Gastrocnemius medialis (tissue), 4 donors: Measurements from ENCODE around the gene UTS2B. TPM values are rescaled to one million over a fixed set of nuclear protein-coding genes. Genes with fewer than 3 reads are reported as not detected.

Experiments
- ATAC-seq, 2 donors: fragments of 150-250 bp; one replicate each; pipeline ENCODE4 v1.9.1; 2016
- DNase-seq, 2 donors: peaks; one replicate each; pipeline ENCODE4 v3.0.0-alpha.2; 2019
- H3K27ac ChIP-seq, 4 donors: fragments of 200-600 bp; sonication (generic); 1 replicate in 1 of 4; 2 replicates in 3 of 4; pipeline ENCODE4 v1.5.1; 2016 to 2018; ENCODE audit warnings: mild to moderate bottlenecking in 2 of 4, moderate library complexity in 1 of 4
- H3K27me3 ChIP-seq, 3 donors: fragments of 200-600 bp; sonication (generic) in 2 of 3; 1 replicate in 1 of 3; 2 replicates in 2 of 3; pipeline versions ENCODE4 v1.5.1 to v1.6.0; 2016 to 2019; ENCODE audit warnings: mild to moderate bottlenecking in 1 of 3, moderate library complexity in 1 of 3
- H3K36me3 ChIP-seq, 2 donors: fragments of 200-600 bp; sonication (generic) in 1 of 2; one replicate each; pipeline ENCODE4 v1.5.1; 2017 to 2018
- H3K4me1 ChIP-seq, 2 donors: fragments of 200-600 bp; sonication (generic) in 1 of 2; one replicate each; pipeline ENCODE4 v1.5.1; 2016 to 2017; ENCODE audit warnings: mild to moderate bottlenecking in 2 of 2
- H3K4me3 ChIP-seq, 4 donors: fragments of 200-600 bp; sonication (generic) in 3 of 4; 1 replicate in 1 of 4; 2 replicates in 3 of 4; pipeline ENCODE4 v1.5.1; 2016 to 2019; ENCODE audit warnings: mild to moderate bottlenecking in 2 of 4
- H3K9me3 ChIP-seq, 3 donors: fragments of 200-600 bp; sonication (generic) in 2 of 3; 1 replicate in 1 of 3; 2 replicates in 2 of 3; pipeline ENCODE4 v1.5.1; 2016 to 2019
- POLR2A ChIP-seq, 2 donors: fragments of 450-650 bp; IDR thresholded peaks; one replicate each; pipeline ENCODE4 v1.6.1; 2017; ENCODE audit warnings: antibody characterized with exemption in 2 of 2, mild to moderate bottlenecking in 2 of 2, moderate library complexity in 2 of 2
- in situ Hi-C, 4 donors: fragments of 200-750 bp; cut with MboI; loops; one replicate each; pipeline versions ENCODE4 v1.15.0 to v1.8.0; 2017; ENCODE audit warnings: low sequenced_read_pairs in 4 of 4
- intact Hi-C: fragments of 100-400 bp; cut with DNase I; formaldehyde crosslinking; loops from one replicate; pipeline ENCODE4 v1.15.1; 2023; ENCODE audit warnings: low total_unique reads
- total RNA-seq, 4 donors: library from RNA; depleted of rRNA; stranded (reverse); fragments of >200 nt; gene quantifications; one replicate each; pipeline versions ENCODE4 v1.1.0 to v1.2.3, GENCODE V29; 2016
- TF ChIP-seq, protein P1 (sequence below), 5 experiments: fragments of 450-650 bp in 3 of 5; fragments of 200-600 bp in 2 of 5; sonication (generic) in 2 of 5; IDR thresholded peaks in 4 of 5; conservative IDR thresholded peaks in 1 of 5; 1 replicate in 4 of 5; 2 replicates in 1 of 5; pipeline ENCODE4 v1.5.1; 2016 to 2019; ENCODE audit warnings: antibody characterized with exemption in 5 of 5, mild to moderate bottlenecking in 3 of 5, moderate library complexity in 3 of 5

The UTS2B gene
- total RNA-seq, 4 donors from 2014 or later = not detected

DNA sequence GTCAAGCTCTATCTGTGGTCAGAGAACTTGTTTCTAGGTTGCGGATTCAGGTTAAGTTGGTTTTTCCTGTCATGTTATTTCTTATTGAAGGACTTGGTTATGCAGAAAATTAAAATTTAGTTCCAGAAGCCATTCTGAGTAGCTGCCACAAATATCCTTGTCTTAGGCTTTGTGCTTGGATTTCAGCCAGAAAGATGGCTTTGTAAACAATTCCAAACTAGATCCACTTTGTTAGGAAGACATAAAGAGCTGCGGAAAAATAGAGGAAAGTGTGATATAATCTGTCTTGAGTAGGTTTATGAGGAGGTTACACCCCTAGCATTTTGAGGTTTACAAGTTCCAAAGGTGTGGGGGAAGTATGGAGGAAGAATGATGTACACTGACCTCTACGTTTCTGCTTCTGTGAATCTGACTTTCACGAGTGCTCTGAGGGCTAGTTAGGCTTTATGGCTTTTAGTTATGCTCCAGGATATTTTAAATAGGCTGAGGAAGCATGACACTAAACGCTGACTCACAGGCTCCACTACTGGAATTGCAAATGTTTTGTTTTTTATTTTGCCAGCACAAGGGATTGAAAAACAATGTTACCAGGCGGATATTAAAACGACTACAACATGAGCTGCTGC, 46.3 kb upstream of the UTS2B start:
- Histone ChIP-seq H3K4me3 (peak overlapping the region in 1 of 4 donors; percentile 1), H3K36me3 (peaks cover 0 to 17% of the 10 kb centered on the region in 2 donors), H3K9me3 (no peaks in the 10 kb centered on the region), H3K27me3 (no peaks in the 10 kb centered on the region), H3K27ac (peak overlapping the region; percentile 59 to 64 (median 62)), H3K4me1 (peaks cover 34 to 39% of the 10 kb centered on the region in 2 donors)
- intact Hi-C loops = loop anchor here (5.0 kb wide), 1 partner anchor 49 kb away; the partner anchor contains the start of gene CCDC50
- ATAC-seq (peak; percentile 76 to 77), DNase-seq (no peak)
- in situ Hi-C loops = loop anchor here in 1 of 4 donors (25.0 kb wide), 1 partner anchor 139 kb away; no protein-coding TSS in a partner anchor
- TF ChIP-seq, protein P1, sequence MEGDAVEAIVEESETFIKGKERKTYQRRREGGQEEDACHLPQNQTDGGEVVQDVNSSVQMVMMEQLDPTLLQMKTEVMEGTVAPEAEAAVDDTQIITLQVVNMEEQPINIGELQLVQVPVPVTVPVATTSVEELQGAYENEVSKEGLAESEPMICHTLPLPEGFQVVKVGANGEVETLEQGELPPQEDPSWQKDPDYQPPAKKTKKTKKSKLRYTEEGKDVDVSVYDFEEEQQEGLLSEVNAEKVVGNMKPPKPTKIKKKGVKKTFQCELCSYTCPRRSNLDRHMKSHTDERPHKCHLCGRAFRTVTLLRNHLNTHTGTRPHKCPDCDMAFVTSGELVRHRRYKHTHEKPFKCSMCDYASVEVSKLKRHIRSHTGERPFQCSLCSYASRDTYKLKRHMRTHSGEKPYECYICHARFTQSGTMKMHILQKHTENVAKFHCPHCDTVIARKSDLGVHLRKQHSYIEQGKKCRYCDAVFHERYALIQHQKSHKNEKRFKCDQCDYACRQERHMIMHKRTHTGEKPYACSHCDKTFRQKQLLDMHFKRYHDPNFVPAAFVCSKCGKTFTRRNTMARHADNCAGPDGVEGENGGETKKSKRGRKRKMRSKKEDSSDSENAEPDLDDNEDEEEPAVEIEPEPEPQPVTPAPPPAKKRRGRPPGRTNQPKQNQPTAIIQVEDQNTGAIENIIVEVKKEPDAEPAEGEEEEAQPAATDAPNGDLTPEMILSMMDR (IDR thresholded peaks at IDR 0.05 in 4 of 5, conservative IDR thresholded peaks at IDR 0.05 in 1 of 5) = no peak
- TF ChIP-seq POLR2A (IDR thresholded peaks at IDR 0.05) = peak in 1 of 2 donors; percentile 20

DNA sequence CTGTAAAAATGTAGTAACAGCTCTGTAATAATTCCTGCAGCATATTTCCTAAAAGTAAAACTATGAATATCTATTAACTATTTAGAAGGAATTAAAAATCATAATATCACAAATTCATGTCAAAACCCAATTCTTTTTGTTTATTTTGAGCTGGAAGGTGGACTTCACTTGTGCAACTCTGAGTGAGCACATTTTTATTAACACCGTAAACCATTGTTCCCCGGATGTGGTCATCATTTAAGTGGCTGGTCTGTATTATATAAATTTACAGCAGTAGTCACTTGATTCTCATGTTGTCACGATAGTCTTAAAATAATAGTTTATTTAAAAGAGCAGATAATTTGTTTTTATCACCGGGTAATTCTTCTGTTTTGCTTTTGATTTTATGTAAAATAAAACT, 43.0 kb upstream of the UTS2B start:
- no peaks in the 10 kb centered on the region for H3K9me3 ChIP-seq
- intact Hi-C loops = no loop called here
- H3K27me3 ChIP-seq = no peaks in the 10 kb centered on the region
- no peak overlapping the region for H3K27ac ChIP-seq
- H3K36me3 ChIP-seq = peaks cover 0 to 14% of the 10 kb centered on the region in 2 donors
- H3K4me1 ChIP-seq = peaks cover 23 to 27% of the 10 kb centered on the region in 2 donors
- DNase-seq = no peak
- no peak overlapping the region for H3K4me3 ChIP-seq
- TF ChIP-seq, protein P1 (IDR thresholded peaks at IDR 0.05 in 4 of 5, conservative IDR thresholded peaks at IDR 0.05 in 1 of 5) = no peak
- no peak for TF ChIP-seq POLR2A (IDR thresholded peaks at IDR 0.05)
- no peak for ATAC-seq
- in situ Hi-C loops = no loop called here

DNA sequence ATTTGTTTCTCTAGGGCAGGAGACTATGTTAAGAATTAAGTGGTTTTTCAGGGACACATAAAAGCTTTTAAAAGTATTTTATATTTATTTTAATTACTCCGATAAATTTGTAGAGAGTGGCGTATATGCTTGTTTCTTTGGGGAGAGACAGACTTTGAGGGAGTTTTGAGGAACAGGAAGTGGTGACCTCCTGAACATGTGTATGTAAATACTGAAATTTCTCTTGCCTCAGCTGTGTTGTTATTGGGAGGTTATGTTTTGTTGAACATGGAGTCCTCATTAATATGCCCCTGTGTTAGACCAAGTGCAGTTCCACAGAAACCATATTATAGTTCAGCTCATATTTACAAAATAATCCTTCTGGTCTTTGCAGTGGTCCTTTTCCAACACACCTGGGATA, 41.8 kb upstream of the UTS2B start:
- in situ Hi-C loops = no loop called here
- no peak for TF ChIP-seq POLR2A (IDR thresholded peaks at IDR 0.05)
- TF ChIP-seq, protein P1 (IDR thresholded peaks at IDR 0.05 in 4 of 5, conservative IDR thresholded peaks at IDR 0.05 in 1 of 5) = no peak
- H3K4me1 ChIP-seq = peaks cover 11 to 15% of the 10 kb centered on the region in 2 donors
- DNase-seq = no peak
- no peak overlapping the region for H3K27ac ChIP-seq
- intact Hi-C loops = no loop called here
- no peak for ATAC-seq
- H3K36me3 ChIP-seq = peaks cover 0 to 14% of the 10 kb centered on the region in 2 donors
- no peak overlapping the region for H3K4me3 ChIP-seq
- no peaks in the 10 kb centered on the region for H3K9me3 ChIP-seq
- no peaks in the 10 kb centered on the region for H3K27me3 ChIP-seq

DNA sequence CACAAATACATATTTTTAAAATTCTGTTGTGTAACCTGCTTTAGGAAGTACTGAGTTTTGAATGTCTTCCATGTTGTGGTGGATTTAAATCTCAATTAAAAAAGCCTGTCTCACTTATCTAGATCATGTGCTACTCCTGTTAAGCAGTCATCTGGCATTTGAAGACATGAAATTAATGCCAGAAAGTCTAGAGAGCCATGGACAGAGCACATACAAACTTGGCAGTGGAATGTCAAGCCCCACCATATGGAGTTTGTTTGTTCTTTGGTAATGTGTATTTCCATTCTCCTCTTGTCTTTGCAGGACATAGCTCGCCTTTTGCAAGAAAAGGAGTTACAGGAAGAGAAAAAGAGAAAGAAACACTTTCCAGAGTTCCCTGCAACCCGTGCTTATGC, 39.3 kb upstream of the UTS2B start:
- no peak overlapping the region for H3K4me3 ChIP-seq
- TF ChIP-seq, protein P1 (IDR thresholded peaks at IDR 0.05 in 4 of 5, conservative IDR thresholded peaks at IDR 0.05 in 1 of 5) = no peak
- no peak for TF ChIP-seq POLR2A (IDR thresholded peaks at IDR 0.05)
- intact Hi-C loops (no loop called here), in situ Hi-C loops (no loop called here)
- no peaks in the 10 kb centered on the region for H3K27me3 ChIP-seq
- no peaks in the 10 kb centered on the region for H3K4me1 ChIP-seq
- H3K36me3 ChIP-seq = peaks cover 0 to 24% of the 10 kb centered on the region in 2 donors
- no peak for ATAC-seq
- no peak overlapping the region for H3K27ac ChIP-seq
- H3K9me3 ChIP-seq = no peaks in the 10 kb centered on the region
- DNase-seq = no peak
